ENCODE results near the gene FAM110A.

DNA sequence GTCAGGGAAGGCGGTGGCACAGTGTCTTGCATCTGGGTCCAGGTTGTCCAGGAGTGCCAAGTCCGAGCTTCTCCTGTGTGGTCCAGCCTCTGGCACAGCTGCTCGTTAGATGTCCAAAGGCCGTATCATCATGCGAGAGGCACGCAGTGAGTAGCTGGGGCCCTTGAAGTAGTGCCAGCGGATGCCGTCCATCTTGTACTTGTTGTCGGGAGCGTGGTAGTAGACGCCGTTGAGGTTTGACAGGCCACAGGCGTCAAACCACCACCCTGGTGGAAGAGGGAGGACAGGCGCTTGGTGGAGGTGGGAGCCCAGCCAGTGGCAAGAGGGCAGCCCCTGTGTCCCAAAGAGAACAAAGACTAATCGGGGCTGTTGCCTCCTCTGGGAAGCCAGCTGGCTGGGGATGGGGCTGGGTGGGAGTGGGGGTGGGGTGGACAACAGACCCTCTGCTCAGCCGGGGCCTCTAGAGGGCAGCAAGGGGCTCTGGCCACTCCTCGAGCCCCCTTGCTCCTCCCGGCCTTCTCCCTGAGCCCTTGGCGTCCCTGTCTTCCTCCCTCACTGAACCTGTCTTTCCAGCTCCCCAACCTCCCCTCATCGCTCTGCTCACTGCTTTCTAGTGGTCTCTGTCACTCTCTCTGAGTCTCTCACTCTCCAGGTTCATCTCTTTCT, 39.5 kb downstream of the FAM110A start:
- TF ChIP-seq, protein P1, sequence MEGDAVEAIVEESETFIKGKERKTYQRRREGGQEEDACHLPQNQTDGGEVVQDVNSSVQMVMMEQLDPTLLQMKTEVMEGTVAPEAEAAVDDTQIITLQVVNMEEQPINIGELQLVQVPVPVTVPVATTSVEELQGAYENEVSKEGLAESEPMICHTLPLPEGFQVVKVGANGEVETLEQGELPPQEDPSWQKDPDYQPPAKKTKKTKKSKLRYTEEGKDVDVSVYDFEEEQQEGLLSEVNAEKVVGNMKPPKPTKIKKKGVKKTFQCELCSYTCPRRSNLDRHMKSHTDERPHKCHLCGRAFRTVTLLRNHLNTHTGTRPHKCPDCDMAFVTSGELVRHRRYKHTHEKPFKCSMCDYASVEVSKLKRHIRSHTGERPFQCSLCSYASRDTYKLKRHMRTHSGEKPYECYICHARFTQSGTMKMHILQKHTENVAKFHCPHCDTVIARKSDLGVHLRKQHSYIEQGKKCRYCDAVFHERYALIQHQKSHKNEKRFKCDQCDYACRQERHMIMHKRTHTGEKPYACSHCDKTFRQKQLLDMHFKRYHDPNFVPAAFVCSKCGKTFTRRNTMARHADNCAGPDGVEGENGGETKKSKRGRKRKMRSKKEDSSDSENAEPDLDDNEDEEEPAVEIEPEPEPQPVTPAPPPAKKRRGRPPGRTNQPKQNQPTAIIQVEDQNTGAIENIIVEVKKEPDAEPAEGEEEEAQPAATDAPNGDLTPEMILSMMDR (IDR thresholded peaks at IDR 0.05), result no peak
- TF ChIP-seq POLR2A (IDR thresholded peaks at IDR 0.05), result no peak
